ENCODE data around the gene KIF23. TPM values are rescaled to one million over a fixed set of nuclear protein-coding genes. Genes with fewer than 3 reads are reported as not detected.

The KIF23 gene
- total and polyA plus RNA-seq, 5 donors from 2014 or later = 0.74 to 3.8 (median 1.2) TPM

- H3K36me3 ChIP-seq (ENCODE audit: control insufficient read depth, insufficient read depth, low read length) = no peaks in the 10 kb centered on the region
- H3K4me3 Mint-ChIP-seq = no peak overlapping the region
- DNase-seq (no peak), ATAC-seq (ENCODE audit: low read depth in 2 of 2) (no peak)
- no peak overlapping the region for H3K27ac Mint-ChIP-seq
- H3K27me3 Mint-ChIP-seq = no peaks in the 10 kb centered on the region
- no peaks in the 10 kb centered on the region for H3K9me3 ChIP-seq (ENCODE audit: control insufficient read depth in 2 of 2, low read length in 2 of 2)
- no peaks in the 10 kb centered on the region for H3K27me3 ChIP-seq (ENCODE audit: control insufficient read depth, insufficient read depth, low read length)
- H3K4me1 ChIP-seq (ENCODE audit: control insufficient read depth, insufficient read depth, low read length, poor library complexity, severe bottlenecking) = no peaks in the 10 kb centered on the region
- H3K4me3 ChIP-seq (ENCODE audit: low read depth, low read length) = no peak overlapping the region
- no peaks in the 10 kb centered on the region for H3K9me3 Mint-ChIP-seq
- no peaks in the 10 kb centered on the region for H3K36me3 Mint-ChIP-seq
- H3K4me1 Mint-ChIP-seq = peaks cover 0 to 8% (median 2%) of the 10 kb centered on the region in 4 donors
- H3K27ac ChIP-seq (ENCODE audit: insufficient read depth, low read length, poor library complexity, severe bottlenecking) = no peak overlapping the region
These were observed 10.7 kb downstream of the KIF23 start for GRCh38 chr15:69424748-69425413.

GRCh38 chr15:69433831-69434230 is 19.7 kb downstream of the KIF23 start:
- DNase-seq = no peak
- H3K27ac ChIP-seq (ENCODE audit: insufficient read depth, low read length, poor library complexity, severe bottlenecking) = no peak overlapping the region
- H3K36me3 ChIP-seq (ENCODE audit: control insufficient read depth, insufficient read depth, low read length) = no peaks in the 10 kb centered on the region
- no peak overlapping the region for H3K4me3 Mint-ChIP-seq
- H3K9me3 Mint-ChIP-seq = no peaks in the 10 kb centered on the region
- H3K4me3 ChIP-seq (ENCODE audit: low read depth, low read length) = no peak overlapping the region
- no peaks in the 10 kb centered on the region for H3K36me3 Mint-ChIP-seq
- no peaks in the 10 kb centered on the region for H3K27me3 Mint-ChIP-seq
- H3K4me1 ChIP-seq (ENCODE audit: control insufficient read depth, insufficient read depth, low read length, poor library complexity, severe bottlenecking) = no peaks in the 10 kb centered on the region
- peaks cover 2 to 13% (median 7%) of the 10 kb centered on the region in 4 donors for H3K4me1 Mint-ChIP-seq
- H3K27me3 ChIP-seq (ENCODE audit: control insufficient read depth, insufficient read depth, low read length) = no peaks in the 10 kb centered on the region
- no peak for ATAC-seq (ENCODE audit: low read depth in 2 of 2)
- H3K27ac Mint-ChIP-seq = no peak overlapping the region
- H3K9me3 ChIP-seq (ENCODE audit: control insufficient read depth in 2 of 2, low read length in 2 of 2) = no peaks in the 10 kb centered on the region

DNA sequence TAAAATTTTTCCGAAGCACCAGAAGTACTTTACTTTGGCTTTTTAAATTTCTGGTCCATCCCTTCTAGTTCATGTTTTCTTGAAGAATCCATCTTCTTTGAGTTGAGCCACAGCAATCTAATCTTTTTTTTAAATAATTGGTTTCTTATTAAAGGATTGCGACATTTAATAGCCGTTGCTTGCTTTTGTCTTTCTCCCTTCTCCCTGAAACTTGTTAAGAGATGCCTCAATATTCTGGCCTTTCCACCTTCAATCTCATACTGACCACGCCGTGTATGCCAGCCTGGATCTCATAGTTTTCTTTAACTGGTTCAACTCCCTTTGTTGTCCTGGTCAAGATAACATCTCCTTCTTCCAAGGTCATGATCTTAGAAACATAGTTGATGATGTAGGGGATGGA is 20.1 kb downstream of the KIF23 start:
- Mint-ChIP-seq H3K27ac (no peak overlapping the region), H3K4me1 (peaks cover 2 to 11% (median 7%) of the 10 kb centered on the region in 4 donors), H3K9me3 (no peaks in the 10 kb centered on the region), H3K4me3 (no peak overlapping the region), H3K36me3 (no peaks in the 10 kb centered on the region), H3K27me3 (no peaks in the 10 kb centered on the region)
- H3K4me3 ChIP-seq (ENCODE audit: low read depth, low read length) = no peak overlapping the region
- H3K9me3 ChIP-seq (ENCODE audit: control insufficient read depth in 2 of 2, low read length in 2 of 2) = no peaks in the 10 kb centered on the region
- ATAC-seq (ENCODE audit: low read depth in 2 of 2) = no peak
- H3K27me3 ChIP-seq (ENCODE audit: control insufficient read depth, insufficient read depth, low read length) = no peaks in the 10 kb centered on the region
- H3K4me1 ChIP-seq (ENCODE audit: control insufficient read depth, insufficient read depth, low read length, poor library complexity, severe bottlenecking) = no peaks in the 10 kb centered on the region
- H3K36me3 ChIP-seq (ENCODE audit: control insufficient read depth, insufficient read depth, low read length) = no peaks in the 10 kb centered on the region
- DNase-seq = no peak
- no peak overlapping the region for H3K27ac ChIP-seq (ENCODE audit: insufficient read depth, low read length, poor library complexity, severe bottlenecking)

GRCh38 chr15:69434679-69435078 is 20.5 kb downstream of the KIF23 start:
- Mint-ChIP-seq H3K27ac (no peak overlapping the region), H3K4me3 (no peak overlapping the region), H3K4me1 (peaks cover 2 to 12% (median 7%) of the 10 kb centered on the region in 4 donors), H3K27me3 (no peaks in the 10 kb centered on the region), H3K36me3 (no peaks in the 10 kb centered on the region), H3K9me3 (no peaks in the 10 kb centered on the region)
- no peaks in the 10 kb centered on the region for H3K4me1 ChIP-seq (ENCODE audit: control insufficient read depth, insufficient read depth, low read length, poor library complexity, severe bottlenecking)
- H3K36me3 ChIP-seq (ENCODE audit: control insufficient read depth, insufficient read depth, low read length) = no peaks in the 10 kb centered on the region
- no peak overlapping the region for H3K27ac ChIP-seq (ENCODE audit: insufficient read depth, low read length, poor library complexity, severe bottlenecking)
- H3K27me3 ChIP-seq (ENCODE audit: control insufficient read depth, insufficient read depth, low read length) = no peaks in the 10 kb centered on the region
- no peaks in the 10 kb centered on the region for H3K9me3 ChIP-seq (ENCODE audit: control insufficient read depth in 2 of 2, low read length in 2 of 2)
- no peak for ATAC-seq (ENCODE audit: low read depth in 2 of 2)
- no peak overlapping the region for H3K4me3 ChIP-seq (ENCODE audit: low read depth, low read length)
- DNase-seq = no peak

GRCh38 chr15:69435985-69436384 is 21.8 kb downstream of the KIF23 start:
- Mint-ChIP-seq H3K27ac (no peak overlapping the region), H3K9me3 (no peaks in the 10 kb centered on the region), H3K4me3 (no peak overlapping the region), H3K36me3 (no peaks in the 10 kb centered on the region), H3K4me1 (peaks cover under 1 to 16% (median 4%) of the 10 kb centered on the region in 4 donors), H3K27me3 (no peaks in the 10 kb centered on the region)
- Histone ChIP-seq H3K27me3 (ENCODE audit: control insufficient read depth, insufficient read depth, low read length) (no peaks in the 10 kb centered on the region), H3K36me3 (ENCODE audit: control insufficient read depth, insufficient read depth, low read length) (no peaks in the 10 kb centered on the region), H3K9me3 (ENCODE audit: control insufficient read depth in 2 of 2, low read length in 2 of 2) (no peaks in the 10 kb centered on the region), H3K4me3 (ENCODE audit: low read depth, low read length) (no peak overlapping the region), H3K4me1 (ENCODE audit: control insufficient read depth, insufficient read depth, low read length, poor library complexity, severe bottlenecking) (no peaks in the 10 kb centered on the region), H3K27ac (ENCODE audit: insufficient read depth, low read length, poor library complexity, severe bottlenecking) (no peak overlapping the region)
- ATAC-seq (ENCODE audit: low read depth in 2 of 2) (no peak), DNase-seq (no peak)

GRCh38 chr15:69436951-69437350 is 22.8 kb downstream of the KIF23 start:
- no peak for DNase-seq
- H3K4me1 Mint-ChIP-seq = peaks cover 0 to 16% (median 3%) of the 10 kb centered on the region in 4 donors
- H3K4me3 ChIP-seq (ENCODE audit: low read depth, low read length) = no peak overlapping the region
- H3K27ac ChIP-seq (ENCODE audit: insufficient read depth, low read length, poor library complexity, severe bottlenecking) = no peak overlapping the region
- no peak overlapping the region for H3K4me3 Mint-ChIP-seq
- H3K27ac Mint-ChIP-seq = no peak overlapping the region
- H3K27me3 Mint-ChIP-seq = no peaks in the 10 kb centered on the region
- no peaks in the 10 kb centered on the region for H3K4me1 ChIP-seq (ENCODE audit: control insufficient read depth, insufficient read depth, low read length, poor library complexity, severe bottlenecking)
- H3K9me3 ChIP-seq (ENCODE audit: control insufficient read depth in 2 of 2, low read length in 2 of 2) = no peaks in the 10 kb centered on the region
- no peaks in the 10 kb centered on the region for H3K27me3 ChIP-seq (ENCODE audit: control insufficient read depth, insufficient read depth, low read length)
- H3K36me3 ChIP-seq (ENCODE audit: control insufficient read depth, insufficient read depth, low read length) = no peaks in the 10 kb centered on the region
- no peaks in the 10 kb centered on the region for H3K36me3 Mint-ChIP-seq
- no peaks in the 10 kb centered on the region for H3K9me3 Mint-ChIP-seq
- ATAC-seq (ENCODE audit: low read depth in 2 of 2) = no peak

- DNase-seq (no peak), ATAC-seq (ENCODE audit: low read depth in 2 of 2) (no peak)
- Histone ChIP-seq H3K27me3 (ENCODE audit: control insufficient read depth, insufficient read depth, low read length) (no peaks in the 10 kb centered on the region), H3K4me3 (ENCODE audit: low read depth, low read length) (no peak overlapping the region), H3K36me3 (ENCODE audit: control insufficient read depth, insufficient read depth, low read length) (no peaks in the 10 kb centered on the region), H3K27ac (ENCODE audit: insufficient read depth, low read length, poor library complexity, severe bottlenecking) (no peak overlapping the region), H3K9me3 (ENCODE audit: control insufficient read depth in 2 of 2, low read length in 2 of 2) (no peaks in the 10 kb centered on the region), H3K4me1 (ENCODE audit: control insufficient read depth, insufficient read depth, low read length, poor library complexity, severe bottlenecking) (peaks cover 7% of the 10 kb centered on the region)
- H3K4me1 Mint-ChIP-seq = peaks cover 11 to 27% (median 14%) of the 10 kb centered on the region in 4 donors
- peak overlapping the region in 1 of 3 donors; percentile 62 for H3K27ac Mint-ChIP-seq
- H3K9me3 Mint-ChIP-seq = no peaks in the 10 kb centered on the region
- no peaks in the 10 kb centered on the region for H3K36me3 Mint-ChIP-seq
- no peaks in the 10 kb centered on the region for H3K27me3 Mint-ChIP-seq
- H3K4me3 Mint-ChIP-seq = no peak overlapping the region
These were observed 25.5 kb downstream of the KIF23 start for GRCh38 chr15:69439623-69440022.

GRCh38 chr15:69443032-69443611 is 29.0 kb downstream of the KIF23 start:
- Histone ChIP-seq H3K4me3 (ENCODE audit: low read depth, low read length) (peak overlapping the region; percentile 73), H3K36me3 (ENCODE audit: control insufficient read depth, insufficient read depth, low read length) (no peaks in the 10 kb centered on the region), H3K27me3 (ENCODE audit: control insufficient read depth, insufficient read depth, low read length) (no peaks in the 10 kb centered on the region), H3K4me1 (ENCODE audit: control insufficient read depth, insufficient read depth, low read length, poor library complexity, severe bottlenecking) (peaks cover 7% of the 10 kb centered on the region), H3K27ac (ENCODE audit: insufficient read depth, low read length, poor library complexity, severe bottlenecking) (peak overlapping the region; percentile 53), H3K9me3 (ENCODE audit: control insufficient read depth in 2 of 2, low read length in 2 of 2) (no peaks in the 10 kb centered on the region)
- Mint-ChIP-seq H3K36me3 (no peaks in the 10 kb centered on the region), H3K27ac (peak overlapping the region; percentile 74 to 85 (median 81)), H3K27me3 (no peaks in the 10 kb centered on the region), H3K9me3 (no peaks in the 10 kb centered on the region), H3K4me3 (peak overlapping the region; percentile 70 to 85 (median 74)), H3K4me1 (peaks cover 8 to 30% (median 15%) of the 10 kb centered on the region in 4 donors)
- ATAC-seq (ENCODE audit: low read depth in 2 of 2) = peak in 1 of 2 donors; percentile 56
- peak in 2 of 3 donors; percentile 26 to 51 for DNase-seq
